AG09309 (cell line): ENCODE data around the gene MIPOL1.

ENCODE experiments used
- DNase-seq: peaks from one replicate; pipeline ENCODE4 v3.0.0-alpha.2; 2010; ENCODE audit warnings: low read depth
- H3K4me3 ChIP-seq: 2 replicates; pipeline ENCODE4 v1.5.1; 2011; ENCODE audit warnings: mild to moderate bottlenecking, low read depth, low read length, moderate library complexity; ENCODE audit not compliant: control insufficient read depth
- TF ChIP-seq, protein P1 (sequence below): IDR thresholded peaks from 2 replicates; pipeline ENCODE4 v1.5.1; 2011; ENCODE audit warnings: mild to moderate bottlenecking, low read depth, low read length, inconsistent platforms; ENCODE audit not compliant: insufficient read depth, control insufficient read depth; ENCODE audit errors: missing control alignments

MIPOL1 gene

DNA sequence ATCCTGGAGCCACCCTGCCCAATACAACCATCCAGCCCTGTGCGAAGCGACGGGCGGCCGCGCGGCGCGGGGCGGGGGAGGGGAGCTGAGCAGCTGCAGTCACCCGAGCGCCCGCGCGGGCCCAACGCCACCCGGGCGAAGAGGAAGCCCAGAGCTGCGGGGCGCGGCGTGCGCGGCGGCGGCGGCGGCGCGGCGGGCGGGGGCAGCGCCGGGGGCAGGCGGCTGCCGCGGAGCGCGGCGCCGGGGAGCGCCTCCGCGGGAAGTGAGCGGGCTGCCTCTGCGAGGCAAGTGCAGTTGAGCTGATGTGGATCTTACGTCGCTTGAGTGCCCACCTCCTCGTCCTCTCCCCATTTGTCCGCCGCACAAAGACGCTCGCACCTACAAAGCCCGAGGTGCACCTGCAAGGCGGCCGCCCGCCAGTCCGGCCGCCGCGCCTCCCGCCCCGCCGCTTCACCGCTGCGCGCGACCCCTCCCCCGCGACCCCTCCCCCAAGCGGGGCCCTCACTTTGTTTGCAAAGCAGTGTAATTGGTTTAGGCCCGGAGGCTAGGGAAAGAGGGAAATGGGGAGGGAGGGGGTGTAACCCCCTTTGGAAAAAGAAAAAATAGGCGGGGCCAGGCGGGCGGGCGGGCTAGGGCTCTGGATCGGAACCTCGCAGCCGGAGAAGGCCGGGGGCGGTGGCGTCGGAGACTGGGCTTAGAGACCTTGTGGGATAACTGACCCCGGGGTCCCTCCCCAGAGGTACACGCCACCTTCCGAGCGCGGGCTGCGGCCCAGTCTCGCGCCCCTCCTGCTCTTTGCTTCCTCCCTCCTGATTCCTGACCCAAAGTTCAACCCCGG, 397.5 kb downstream of the MIPOL1 start, which contains the start of the genes FOXA1 and TTC6:
Gene FOXA1, minus strand, starts transcription at position 279 of the 838 bp plus-strand sequence. Its CDS starts 277 bp downstream, at position 2.
Gene TTC6, plus strand, starts transcription at position 659 of the 838 bp plus-strand sequence. CDS start 26,436 bp downstream, outside the sequence.
- no peak for DNase-seq
- TF ChIP-seq, protein P1, sequence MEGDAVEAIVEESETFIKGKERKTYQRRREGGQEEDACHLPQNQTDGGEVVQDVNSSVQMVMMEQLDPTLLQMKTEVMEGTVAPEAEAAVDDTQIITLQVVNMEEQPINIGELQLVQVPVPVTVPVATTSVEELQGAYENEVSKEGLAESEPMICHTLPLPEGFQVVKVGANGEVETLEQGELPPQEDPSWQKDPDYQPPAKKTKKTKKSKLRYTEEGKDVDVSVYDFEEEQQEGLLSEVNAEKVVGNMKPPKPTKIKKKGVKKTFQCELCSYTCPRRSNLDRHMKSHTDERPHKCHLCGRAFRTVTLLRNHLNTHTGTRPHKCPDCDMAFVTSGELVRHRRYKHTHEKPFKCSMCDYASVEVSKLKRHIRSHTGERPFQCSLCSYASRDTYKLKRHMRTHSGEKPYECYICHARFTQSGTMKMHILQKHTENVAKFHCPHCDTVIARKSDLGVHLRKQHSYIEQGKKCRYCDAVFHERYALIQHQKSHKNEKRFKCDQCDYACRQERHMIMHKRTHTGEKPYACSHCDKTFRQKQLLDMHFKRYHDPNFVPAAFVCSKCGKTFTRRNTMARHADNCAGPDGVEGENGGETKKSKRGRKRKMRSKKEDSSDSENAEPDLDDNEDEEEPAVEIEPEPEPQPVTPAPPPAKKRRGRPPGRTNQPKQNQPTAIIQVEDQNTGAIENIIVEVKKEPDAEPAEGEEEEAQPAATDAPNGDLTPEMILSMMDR: no peak
- peak within 1 kb of the TSS; percentile 50 for H3K4me3 ChIP-seq

DNA sequence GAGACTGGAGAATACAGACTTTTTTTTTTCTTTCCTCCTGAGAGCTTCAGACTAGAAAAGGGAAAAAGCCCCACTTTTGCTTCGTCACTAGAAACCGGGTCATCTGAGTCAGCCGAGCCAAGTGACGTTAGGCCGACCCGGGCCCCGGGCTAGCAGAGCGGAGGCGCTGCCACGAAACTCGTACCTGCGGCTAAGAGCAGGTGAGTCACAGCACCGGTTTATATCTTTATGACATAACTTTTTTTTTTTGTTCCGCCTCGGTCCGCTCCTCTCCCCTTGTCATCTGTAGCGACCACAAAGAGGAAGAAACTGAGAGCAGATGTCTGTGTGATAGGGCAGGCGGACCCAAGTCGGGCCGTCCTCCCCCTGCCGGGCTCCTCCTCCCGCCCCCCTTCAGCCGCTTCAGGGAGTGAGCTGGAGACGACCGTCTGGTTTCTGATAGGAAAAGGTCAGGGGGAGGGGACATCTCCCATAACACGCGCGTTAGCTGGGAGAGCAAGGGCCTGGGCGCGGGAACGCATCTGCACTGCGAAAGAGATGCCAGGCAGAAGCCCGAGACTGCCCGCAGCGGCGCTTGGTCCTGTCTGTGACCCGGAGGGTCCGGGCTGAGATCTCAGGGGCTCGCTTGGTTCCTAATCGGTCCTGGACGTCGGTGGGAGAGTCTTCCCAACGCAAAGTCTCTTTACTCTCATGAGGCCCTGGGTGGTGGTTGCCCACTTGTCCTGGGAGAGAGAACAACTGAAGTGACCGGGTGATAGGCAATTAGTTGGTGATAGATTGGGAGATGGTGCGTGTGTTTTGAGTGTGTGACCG, 398.3 kb downstream of the MIPOL1 start:
- TF ChIP-seq, protein P1: no peak
- no peak for DNase-seq
- peak overlapping the region; percentile 34 for H3K4me3 ChIP-seq

DNA sequence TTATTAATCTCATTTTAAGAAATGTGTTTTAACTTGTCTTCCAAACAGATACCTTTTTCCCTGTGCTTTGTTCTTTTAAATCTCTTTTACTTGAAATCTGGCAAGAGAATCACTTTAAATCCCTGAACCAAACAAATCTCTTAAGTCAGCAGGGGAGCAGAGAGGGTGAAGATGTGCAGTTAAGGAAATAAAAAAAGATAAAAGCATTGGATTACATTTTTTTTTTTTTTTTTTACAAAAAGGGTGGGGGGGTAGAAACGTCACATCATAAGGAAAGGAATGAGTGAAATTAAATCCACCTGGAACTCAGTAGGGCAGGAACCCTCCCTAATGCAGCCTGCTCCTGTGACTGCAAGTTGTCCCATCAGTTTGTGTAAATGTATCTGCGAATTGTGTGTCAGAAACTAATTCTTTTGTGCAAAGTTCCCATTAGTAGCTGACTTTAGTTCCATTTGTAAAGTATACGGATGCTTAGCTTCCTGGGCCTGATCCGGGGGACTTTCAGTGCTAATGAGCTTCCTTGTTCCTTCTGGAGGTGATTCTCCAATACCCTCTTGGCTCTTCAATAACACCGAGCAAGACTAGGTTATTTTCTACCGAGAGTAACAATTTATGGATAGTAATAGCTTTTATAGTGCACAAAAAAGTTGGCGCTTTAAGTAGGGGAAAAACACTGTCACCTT, 399.2 kb downstream of the MIPOL1 start:
- DNase-seq: no peak
- no peak overlapping the region for H3K4me3 ChIP-seq

DNA sequence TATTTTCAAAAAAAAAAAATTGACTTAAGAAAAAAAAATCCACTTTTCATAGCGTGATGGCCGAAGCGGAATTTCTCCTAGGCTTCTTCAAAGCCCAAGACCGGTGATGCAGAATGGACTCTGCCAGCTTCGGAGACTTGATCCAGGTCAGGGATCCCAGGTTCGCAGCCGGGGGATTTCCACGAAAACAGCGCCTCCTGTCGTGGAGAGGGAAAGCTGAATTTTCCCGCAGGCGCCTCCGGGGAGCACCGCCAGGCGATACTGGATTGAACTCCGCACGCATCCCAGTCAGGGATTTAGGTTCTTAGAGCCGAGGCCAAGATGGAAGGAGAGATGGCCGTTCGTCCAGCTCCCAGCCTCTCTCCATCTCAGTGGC, 399.8 kb downstream of the MIPOL1 start:
- no peak for DNase-seq
- TF ChIP-seq, protein P1: peak; percentile 46
- H3K4me3 ChIP-seq: no peak overlapping the region

More for the DNA sequence above, 399.2 kb downstream of the MIPOL1 start:
- TF ChIP-seq, protein P1: no peak

DNA sequence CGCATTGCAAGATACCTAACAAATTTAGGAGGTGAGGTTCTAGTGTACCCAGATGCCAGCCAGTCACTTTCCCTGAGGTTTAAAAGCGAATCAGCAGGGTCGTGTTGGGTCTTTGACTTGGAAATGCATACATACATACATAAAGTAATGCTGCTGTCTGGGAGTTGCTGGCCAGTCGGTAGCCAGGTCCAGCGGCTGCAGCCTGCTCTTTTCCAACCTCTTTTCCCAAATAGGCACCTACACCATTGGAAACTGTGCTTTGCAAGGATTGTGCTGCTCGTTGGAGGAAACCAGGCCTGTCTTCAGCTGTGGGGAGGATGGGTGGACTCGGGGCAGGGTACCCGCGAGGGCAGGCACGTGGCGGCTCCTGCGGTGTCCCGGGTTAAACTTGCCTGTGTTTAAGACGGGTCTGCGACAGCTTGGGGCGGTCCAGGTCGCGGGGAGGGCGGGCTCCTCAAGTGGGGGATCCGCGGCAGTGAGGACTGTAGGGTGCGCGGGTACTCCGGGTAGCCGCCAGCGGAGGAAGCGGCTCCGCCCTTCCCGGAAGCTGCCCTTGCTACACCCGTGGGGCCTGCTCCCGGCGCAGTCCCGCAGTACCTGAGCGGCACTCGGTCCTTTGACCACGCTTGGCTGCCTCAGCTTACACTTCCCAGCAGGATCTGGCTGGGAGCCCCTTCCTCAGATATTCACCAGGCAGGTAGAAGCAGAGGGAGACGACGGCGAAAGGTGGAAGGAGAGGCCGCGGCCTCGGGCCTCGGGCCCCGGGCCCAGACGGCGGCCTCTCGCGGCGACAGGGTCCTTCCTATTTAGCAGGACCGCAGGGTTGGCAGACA, 400.4 kb downstream of the MIPOL1 start:
- DNase-seq: no peak
- no peak overlapping the region for H3K4me3 ChIP-seq
- TF ChIP-seq, protein P1: no peak
